Calu3 (cell line): ENCODE results near the gene DIP2A. TPM values are rescaled to one million over a fixed set of nuclear protein-coding genes. Genes with fewer than 3 reads are reported as not detected.

Experiments used
- BruUV-seq: library from RNA; stranded (reverse); fragments of 400-500 nt; replicated peaks from 2 replicates; lab custom pipeline; 2021; lab: Mats Ljungman, UMichigan
- CTCF ChIA-PET: fragments of 300-600 bp; sonication (Branson Sonifier 250); formaldehyde crosslinking; loops from one replicate; lab custom pipeline; 2022; ENCODE audit warnings: antibody characterized with exemption; lab: Charles Lee
- DNase-seq: peaks from one replicate; pipeline ENCODE4 v3.0.0; 2022
- H3K27ac Mint-ChIP-seq: one replicate; pipeline ENCODE4 v1.8.0; 2022; ENCODE audit warnings: mixed read lengths; ENCODE audit not compliant: unreplicated experiment
- H3K27me3 Mint-ChIP-seq: one replicate; pipeline ENCODE4 v1.8.0; 2022; ENCODE audit warnings: mixed read lengths; ENCODE audit not compliant: unreplicated experiment
- H3K36me3 Mint-ChIP-seq: one replicate; pipeline ENCODE4 v1.8.0; 2022; ENCODE audit warnings: mild to moderate bottlenecking, moderate library complexity, mixed read lengths; ENCODE audit not compliant: insufficient read depth, unreplicated experiment
- H3K4me1 Mint-ChIP-seq: one replicate; pipeline ENCODE4 v1.8.0; 2022; ENCODE audit warnings: mild to moderate bottlenecking, low read depth, mixed read lengths; ENCODE audit not compliant: unreplicated experiment
- H3K4me3 Mint-ChIP-seq: one replicate; pipeline ENCODE4 v1.8.0; 2022; ENCODE audit warnings: mild to moderate bottlenecking, low read depth, moderate library complexity, mixed read lengths; ENCODE audit not compliant: unreplicated experiment
- H3K9me3 Mint-ChIP-seq: one replicate; pipeline ENCODE4 v1.8.0; 2022; ENCODE audit warnings: low read depth, mixed read lengths; ENCODE audit not compliant: unreplicated experiment
- intact Hi-C: fragments of 100-400 bp; cut with micrococcal nuclease; formaldehyde crosslinking; loops from one replicate; pipeline ENCODE4 v1.10.0; 2022; ENCODE audit not compliant: unreplicated experiment
- total RNA-seq: library from RNA; stranded (reverse); gene quantifications from 2 replicates; pipeline ENCODE4 v1.2.3, GENCODE V29; 2022
- TF ChIP-seq, protein P1 (sequence below): fragments of 200-600 bp; IDR thresholded peaks from one replicate; pipeline ENCODE4 v1.8.0; 2022; ENCODE audit warnings: antibody characterized with exemption; ENCODE audit not compliant: unreplicated experiment

Gene DIP2A
- total RNA-seq, 1 experiment from 2014 or later = 29.3 TPM

DNA sequence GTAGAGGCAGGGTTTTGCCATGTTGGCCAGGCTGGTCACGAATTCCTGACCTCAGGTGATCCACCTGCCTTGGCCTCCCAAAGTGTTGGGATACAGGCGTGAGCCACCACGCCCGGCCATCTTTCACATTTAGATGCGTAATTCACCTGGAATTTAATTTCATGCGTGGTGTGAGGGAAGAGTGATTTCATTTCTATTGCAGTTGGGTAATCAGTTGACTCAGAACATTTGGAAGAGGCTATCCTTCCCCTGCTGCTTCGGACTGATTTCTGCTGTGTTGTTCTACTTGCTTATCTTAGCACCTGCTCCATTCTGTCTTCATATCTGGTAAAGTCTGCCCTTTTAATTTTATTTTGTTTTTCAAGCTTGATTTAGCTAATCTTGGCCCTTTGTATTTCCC lies 19.1 kb downstream of the DIP2A start:
- H3K4me1 Mint-ChIP-seq = no peaks in the 10 kb centered on the region
- no peaks in the 10 kb centered on the region for H3K36me3 Mint-ChIP-seq
- no peaks in the 10 kb centered on the region for H3K9me3 Mint-ChIP-seq
- H3K27ac Mint-ChIP-seq = no peak overlapping the region
- no peak for DNase-seq
- no peaks in the 10 kb centered on the region for H3K27me3 Mint-ChIP-seq
- CTCF ChIA-PET = no interaction called here
- TF ChIP-seq, protein P1, sequence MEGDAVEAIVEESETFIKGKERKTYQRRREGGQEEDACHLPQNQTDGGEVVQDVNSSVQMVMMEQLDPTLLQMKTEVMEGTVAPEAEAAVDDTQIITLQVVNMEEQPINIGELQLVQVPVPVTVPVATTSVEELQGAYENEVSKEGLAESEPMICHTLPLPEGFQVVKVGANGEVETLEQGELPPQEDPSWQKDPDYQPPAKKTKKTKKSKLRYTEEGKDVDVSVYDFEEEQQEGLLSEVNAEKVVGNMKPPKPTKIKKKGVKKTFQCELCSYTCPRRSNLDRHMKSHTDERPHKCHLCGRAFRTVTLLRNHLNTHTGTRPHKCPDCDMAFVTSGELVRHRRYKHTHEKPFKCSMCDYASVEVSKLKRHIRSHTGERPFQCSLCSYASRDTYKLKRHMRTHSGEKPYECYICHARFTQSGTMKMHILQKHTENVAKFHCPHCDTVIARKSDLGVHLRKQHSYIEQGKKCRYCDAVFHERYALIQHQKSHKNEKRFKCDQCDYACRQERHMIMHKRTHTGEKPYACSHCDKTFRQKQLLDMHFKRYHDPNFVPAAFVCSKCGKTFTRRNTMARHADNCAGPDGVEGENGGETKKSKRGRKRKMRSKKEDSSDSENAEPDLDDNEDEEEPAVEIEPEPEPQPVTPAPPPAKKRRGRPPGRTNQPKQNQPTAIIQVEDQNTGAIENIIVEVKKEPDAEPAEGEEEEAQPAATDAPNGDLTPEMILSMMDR = no peak
- BruUV-seq = no TSS peak
- H3K4me3 Mint-ChIP-seq = no peak overlapping the region
- intact Hi-C loops = no loop called here

- H3K27ac Mint-ChIP-seq = no peak overlapping the region
Observed at GRCh38 chr21:46478910-46479309, 20.2 kb downstream of the DIP2A start.

GRCh38 chr21:46480466-46480865 lies 21.8 kb downstream of the DIP2A start:
- intact Hi-C loops = no loop called here
- Mint-ChIP-seq H3K36me3 (no peaks in the 10 kb centered on the region), H3K27me3 (no peaks in the 10 kb centered on the region), H3K4me3 (no peak overlapping the region), H3K27ac (no peak overlapping the region), H3K4me1 (no peaks in the 10 kb centered on the region), H3K9me3 (no peaks in the 10 kb centered on the region)
- BruUV-seq = no TSS peak
- TF ChIP-seq, protein P1 = no peak
- no peak for DNase-seq
- CTCF ChIA-PET = no interaction called here

More at GRCh38 chr21:46478910-46479309, 20.2 kb downstream of the DIP2A start:
- CTCF ChIA-PET = no interaction called here
- intact Hi-C loops = no loop called here
- Mint-ChIP-seq H3K9me3 (no peaks in the 10 kb centered on the region), H3K27me3 (no peaks in the 10 kb centered on the region), H3K4me3 (no peak overlapping the region), H3K36me3 (no peaks in the 10 kb centered on the region), H3K4me1 (no peaks in the 10 kb centered on the region)
- TF ChIP-seq, protein P1 = no peak
- no TSS peak for BruUV-seq
- no peak for DNase-seq

DNA sequence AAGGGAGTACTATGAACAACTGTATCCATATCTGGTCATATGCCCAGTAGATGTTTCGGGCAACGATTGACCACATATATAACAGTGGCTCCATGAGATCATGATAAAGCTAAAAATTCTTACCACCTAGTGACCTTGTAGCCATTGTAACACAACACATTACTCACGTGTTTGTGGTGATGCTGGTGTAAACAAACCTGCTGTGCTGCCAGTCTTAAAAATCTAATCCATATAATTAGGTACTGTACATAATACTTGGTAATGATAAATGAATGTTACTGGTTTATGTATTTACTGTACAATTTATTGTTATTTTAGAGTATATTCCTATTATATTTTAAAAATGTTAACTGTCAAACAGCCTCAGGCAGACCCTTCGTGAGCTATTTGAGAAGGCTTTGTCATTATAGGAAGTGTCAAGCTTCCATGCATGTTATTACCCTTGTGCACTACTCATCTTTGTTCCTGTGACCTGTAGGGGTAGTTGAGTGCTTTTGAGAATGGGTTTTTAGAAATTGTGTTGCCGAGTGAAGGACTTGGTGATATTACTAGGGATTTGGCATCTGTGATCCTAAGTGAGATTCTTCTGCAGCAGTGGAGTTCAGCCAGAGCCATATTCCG lies 23.6 kb downstream of the DIP2A start:
- Mint-ChIP-seq H3K4me1 (no peaks in the 10 kb centered on the region), H3K27me3 (no peaks in the 10 kb centered on the region), H3K27ac (no peak overlapping the region), H3K36me3 (no peaks in the 10 kb centered on the region), H3K4me3 (no peak overlapping the region), H3K9me3 (no peaks in the 10 kb centered on the region)
- intact Hi-C loops = no loop called here
- DNase-seq = no peak
- BruUV-seq = no TSS peak
- CTCF ChIA-PET = no interaction called here
- TF ChIP-seq, protein P1 = no peak
